Immature natural killer cell (primary cell): ENCODE measurements around the gene RNFT2. TPM values are rescaled to one million over a fixed set of nuclear protein-coding genes. Genes with fewer than 3 reads are reported as not detected.
"Not testable (repeated sequence)": the region's sequence is repeated elsewhere in the genome, so short reads cannot be mapped to it uniquely, and the experiment has no call there.

ENCODE experiments used
- DNase-seq, 3 donors: peaks; one replicate each; pipeline ENCODE4 v3.0.0; 2022; ENCODE audit warnings: mixed read lengths in 1 of 3
- H3K27ac Mint-ChIP-seq, 6 donors: one replicate each; pipeline ENCODE4 v1.8.0; 2020; ENCODE audit warnings: mixed read lengths in 6 of 6, mild to moderate bottlenecking in 5 of 6, inconsistent platforms in 4 of 6, moderate library complexity in 3 of 6
- H3K27me3 Mint-ChIP-seq, 3 donors: one replicate each; pipeline ENCODE4 v1.8.0; 2020 to 2021; ENCODE audit warnings: low read depth in 3 of 3, mild to moderate bottlenecking in 3 of 3, mixed read lengths in 3 of 3, moderate library complexity in 3 of 3, inconsistent platforms in 1 of 3
- H3K36me3 Mint-ChIP-seq, 3 donors: one replicate each; pipeline ENCODE4 v1.8.0; 2020; ENCODE audit warnings: mixed read lengths in 3 of 3, inconsistent platforms in 2 of 3, mild to moderate bottlenecking in 2 of 3
- H3K4me1 Mint-ChIP-seq, 2 donors: one replicate each; pipeline ENCODE4 v1.8.0; 2020; ENCODE audit warnings: inconsistent platforms in 2 of 2, mild to moderate bottlenecking in 2 of 2, mixed read lengths in 2 of 2, moderate library complexity in 1 of 2
- H3K4me3 Mint-ChIP-seq, 5 donors: one replicate each; pipeline ENCODE4 v1.8.0; 2020; ENCODE audit warnings: mild to moderate bottlenecking in 5 of 5, mixed read lengths in 5 of 5, inconsistent platforms in 3 of 5, moderate library complexity in 3 of 5
- H3K9me3 Mint-ChIP-seq, 6 donors: one replicate each; pipeline ENCODE4 v1.8.0; 2020; ENCODE audit warnings: mild to moderate bottlenecking in 6 of 6, mixed read lengths in 6 of 6, inconsistent platforms in 4 of 6, moderate library complexity in 3 of 6
- polyA plus RNA-seq, 3 donors: library from polyadenylated mRNA; unstranded; fragments of 300-500 nt; fragmentation: Illumina TruSeq; gene quantifications; one replicate each; pipeline ENCODE4 v1.2.3, GENCODE V29; 2021

Gene RNFT2
- polyA plus RNA-seq, 3 donors from 2014 or later: 1.3 to 1.4 TPM; not detected in 1

DNA sequence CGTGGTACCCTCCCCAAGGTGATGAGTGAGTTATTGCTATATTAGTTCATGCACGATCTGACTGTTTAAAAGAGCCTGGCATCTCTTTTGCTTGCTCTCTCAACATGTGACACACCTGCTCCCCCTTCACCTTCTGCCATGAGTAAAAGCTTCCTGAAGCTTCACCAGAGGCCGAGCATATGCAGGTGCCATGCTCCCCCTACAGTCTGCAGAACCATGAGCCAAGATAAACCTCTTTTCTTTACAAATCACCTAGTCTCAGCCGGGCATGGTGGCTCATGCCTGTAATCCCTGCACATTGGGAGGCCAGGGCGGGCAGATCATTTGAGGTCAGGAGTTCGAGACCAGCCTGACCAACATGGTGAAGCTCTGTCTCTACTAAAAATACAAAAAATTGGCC lies 61.8 kb downstream of the RNFT2 start:
- Mint-ChIP-seq H3K4me3 (no peak overlapping the region), H3K4me1 (no peaks in the 10 kb centered on the region), H3K36me3 (no peaks in the 10 kb centered on the region), H3K27me3 (no peaks in the 10 kb centered on the region), H3K27ac (no peak overlapping the region), H3K9me3 (peaks cover 0 to 4% (median 0%) of the 10 kb centered on the region in 6 donors)
- DNase-seq: no peak

DNA sequence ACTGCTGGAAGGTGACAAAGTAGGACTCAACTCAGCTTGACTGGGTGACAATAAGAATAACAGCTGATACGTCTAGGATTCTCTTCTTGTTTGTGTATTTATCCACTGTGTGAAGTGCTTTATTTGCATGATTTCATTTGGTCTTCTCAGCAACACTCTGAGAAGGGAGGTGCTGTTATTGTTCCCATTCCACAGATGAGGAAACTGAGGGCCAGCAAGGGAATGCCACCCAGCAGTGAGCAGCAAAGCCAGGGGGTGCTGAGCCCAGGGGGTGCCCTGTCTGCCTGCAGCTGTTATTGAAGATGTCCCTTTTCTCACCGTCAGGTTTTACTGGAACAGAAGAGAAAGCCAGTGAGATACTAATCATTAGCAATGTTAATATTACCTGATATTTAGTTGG lies 62.8 kb downstream of the RNFT2 start:
- peaks cover 0 to 4% (median 0%) of the 10 kb centered on the region in 6 donors for H3K9me3 Mint-ChIP-seq

DNA sequence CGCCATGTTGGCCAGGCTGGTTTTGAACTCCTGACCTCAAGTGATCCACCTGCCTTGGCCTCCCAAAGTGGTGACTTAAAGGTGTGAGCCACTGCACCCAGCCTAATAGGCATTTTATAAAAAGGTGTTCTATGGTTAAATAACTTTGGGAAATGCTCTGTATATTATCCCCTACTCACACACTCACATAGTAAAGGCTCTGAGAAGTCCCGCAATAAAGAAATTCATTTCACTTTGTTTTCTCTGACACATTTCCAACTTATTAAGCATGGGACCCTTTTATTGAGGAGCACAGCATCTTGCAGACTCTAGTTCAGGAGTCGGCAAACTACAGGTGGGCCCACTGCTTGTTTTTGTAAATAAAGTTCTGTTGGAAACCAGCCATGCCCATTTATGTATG lies 63.9 kb downstream of the RNFT2 start:
- Mint-ChIP-seq H3K36me3 (no peaks in the 10 kb centered on the region), H3K9me3 (peaks cover 0 to 4% (median 0%) of the 10 kb centered on the region in 6 donors), H3K27me3 (no peaks in the 10 kb centered on the region), H3K4me3 (no peak overlapping the region), H3K4me1 (no peaks in the 10 kb centered on the region), H3K27ac (no peak overlapping the region)
- no peak for DNase-seq

More for the DNA sequence above, 62.8 kb downstream of the RNFT2 start:
- Mint-ChIP-seq H3K36me3 (no peaks in the 10 kb centered on the region), H3K27ac (no peak overlapping the region), H3K4me3 (no peak overlapping the region), H3K27me3 (no peaks in the 10 kb centered on the region), H3K4me1 (no peaks in the 10 kb centered on the region)
- DNase-seq: no peak

DNA sequence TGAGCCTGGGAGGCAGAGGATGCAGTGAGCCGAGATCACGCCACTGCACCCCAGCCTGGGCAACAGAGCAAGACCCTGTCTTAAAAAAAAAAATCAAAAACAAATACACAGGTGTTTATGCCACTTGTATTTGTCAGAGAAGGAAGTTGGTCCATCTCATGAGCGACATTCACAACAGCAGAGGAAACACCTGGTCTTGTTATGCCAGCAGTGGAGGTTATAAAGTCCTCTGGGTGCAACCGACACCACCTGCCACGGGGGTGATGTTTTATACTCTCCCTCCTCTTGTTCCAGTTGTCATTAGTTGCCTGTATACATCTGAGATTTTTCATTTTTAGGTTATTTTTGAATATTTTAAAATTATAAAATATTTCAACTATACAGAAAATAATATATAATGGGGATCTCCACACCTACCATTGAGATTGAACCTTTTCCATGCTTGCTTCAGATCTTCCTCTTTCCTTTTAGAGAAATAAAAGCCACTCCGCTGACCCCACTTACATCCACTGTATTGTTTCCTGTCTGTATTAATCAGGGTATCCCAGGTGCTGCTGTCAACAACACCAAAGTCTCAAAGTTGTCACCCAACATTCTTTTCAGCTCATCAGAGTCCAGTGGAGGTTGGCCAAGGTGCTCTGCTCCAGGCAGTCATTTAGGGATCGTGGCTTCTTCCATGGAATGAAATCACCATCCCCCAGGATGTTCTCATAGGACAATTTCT lies 65.1 kb downstream of the RNFT2 start:
- H3K4me1 Mint-ChIP-seq: no peaks in the 10 kb centered on the region
- no peaks in the 10 kb centered on the region for H3K36me3 Mint-ChIP-seq
- H3K27ac Mint-ChIP-seq: no peak overlapping the region
- DNase-seq: no peak
- no peak overlapping the region for H3K4me3 Mint-ChIP-seq
- peaks cover 0 to 4% (median 0%) of the 10 kb centered on the region in 6 donors for H3K9me3 Mint-ChIP-seq
- H3K27me3 Mint-ChIP-seq: peaks cover 0 to 2% (median under 1%) of the 10 kb centered on the region in 3 donors

DNA sequence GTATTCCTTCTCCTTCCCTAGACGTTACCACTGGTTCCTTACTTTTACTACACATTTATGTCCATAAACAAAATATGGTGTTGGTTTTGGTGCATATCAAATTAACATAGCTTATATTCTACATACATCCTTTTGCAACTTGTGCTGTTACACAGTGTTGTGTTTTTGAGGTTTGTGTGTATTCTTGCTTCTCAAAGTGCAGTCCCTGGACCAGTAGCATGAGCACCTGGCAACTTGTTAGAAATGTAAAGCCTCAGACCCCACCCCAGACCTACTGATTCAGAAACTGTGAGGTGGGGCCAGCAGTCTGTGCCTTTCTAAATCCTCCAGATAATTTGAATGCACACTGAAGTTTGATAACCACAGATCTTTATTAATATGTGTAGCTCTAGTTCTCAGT lies 65.9 kb downstream of the RNFT2 start:
- H3K36me3 Mint-ChIP-seq: no peaks in the 10 kb centered on the region
- H3K9me3 Mint-ChIP-seq: no peaks in the 10 kb centered on the region
- no peaks in the 10 kb centered on the region for H3K4me1 Mint-ChIP-seq
- no peak overlapping the region for H3K27ac Mint-ChIP-seq
- peaks cover 0 to 3% (median 2%) of the 10 kb centered on the region in 3 donors for H3K27me3 Mint-ChIP-seq
- DNase-seq: no peak
- H3K4me3 Mint-ChIP-seq: no peak overlapping the region

DNA sequence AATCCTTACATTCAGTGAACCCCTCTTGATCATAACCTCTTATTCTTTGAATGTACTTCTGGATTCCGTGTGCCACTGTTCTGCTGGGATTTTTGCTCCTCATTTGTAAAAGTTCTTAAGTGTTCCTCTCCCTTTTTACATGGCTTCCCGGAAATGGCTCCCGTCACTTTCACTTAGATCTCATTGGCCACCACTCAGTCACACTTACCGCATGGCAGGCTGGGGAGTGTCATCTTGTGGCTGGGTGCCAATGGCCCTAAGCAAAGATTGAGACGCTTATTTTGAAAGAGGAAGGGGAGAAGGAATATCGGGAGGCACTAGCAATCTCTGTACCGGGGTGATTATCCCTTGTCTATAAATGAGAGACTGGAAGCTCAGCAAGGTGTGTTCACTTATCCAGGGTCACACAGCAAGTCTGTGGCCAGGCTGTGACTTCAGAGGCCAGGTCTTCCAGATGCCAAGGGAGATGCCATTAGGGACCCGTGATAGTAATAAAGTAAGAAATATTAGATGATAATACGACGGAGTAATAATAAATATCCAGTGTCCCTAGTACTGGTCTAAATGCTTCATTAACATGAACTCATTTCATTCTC lies 68.8 kb downstream of the RNFT2 start:
- no peaks in the 10 kb centered on the region for H3K36me3 Mint-ChIP-seq
- H3K4me1 Mint-ChIP-seq: no peaks in the 10 kb centered on the region
- peaks cover 2 to 6% (median 2%) of the 10 kb centered on the region in 3 donors for H3K27me3 Mint-ChIP-seq
- no peak overlapping the region for H3K4me3 Mint-ChIP-seq
- H3K27ac Mint-ChIP-seq: no peak overlapping the region
- H3K9me3 Mint-ChIP-seq: no peaks in the 10 kb centered on the region
- no peak for DNase-seq

DNA sequence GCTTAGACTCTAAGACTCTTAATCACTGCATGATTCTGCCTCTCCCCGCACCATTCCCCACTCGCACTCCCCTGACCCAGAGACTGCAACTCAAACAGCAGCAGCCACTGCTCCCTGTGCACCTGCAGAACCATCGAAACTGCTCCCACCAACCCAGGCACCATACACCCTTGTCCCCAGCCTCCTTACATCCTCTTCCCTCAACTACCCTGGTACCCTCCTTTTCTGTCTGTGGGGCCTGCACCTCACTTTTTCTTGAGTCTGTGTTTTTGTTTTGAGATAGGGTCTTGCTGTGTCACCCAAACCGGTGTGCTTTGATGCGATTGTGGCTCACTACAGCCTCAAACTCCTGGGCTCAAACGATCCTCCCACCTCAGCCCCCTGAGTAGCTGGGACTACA lies 69.4 kb downstream of the RNFT2 start:
- Mint-ChIP-seq H3K27me3 (peaks cover 2 to 8% (median 2%) of the 10 kb centered on the region in 3 donors), H3K4me3 (no peak overlapping the region), H3K4me1 (no peaks in the 10 kb centered on the region), H3K9me3 (no peaks in the 10 kb centered on the region), H3K27ac (no peak overlapping the region), H3K36me3 (no peaks in the 10 kb centered on the region)
- no peak for DNase-seq

DNA sequence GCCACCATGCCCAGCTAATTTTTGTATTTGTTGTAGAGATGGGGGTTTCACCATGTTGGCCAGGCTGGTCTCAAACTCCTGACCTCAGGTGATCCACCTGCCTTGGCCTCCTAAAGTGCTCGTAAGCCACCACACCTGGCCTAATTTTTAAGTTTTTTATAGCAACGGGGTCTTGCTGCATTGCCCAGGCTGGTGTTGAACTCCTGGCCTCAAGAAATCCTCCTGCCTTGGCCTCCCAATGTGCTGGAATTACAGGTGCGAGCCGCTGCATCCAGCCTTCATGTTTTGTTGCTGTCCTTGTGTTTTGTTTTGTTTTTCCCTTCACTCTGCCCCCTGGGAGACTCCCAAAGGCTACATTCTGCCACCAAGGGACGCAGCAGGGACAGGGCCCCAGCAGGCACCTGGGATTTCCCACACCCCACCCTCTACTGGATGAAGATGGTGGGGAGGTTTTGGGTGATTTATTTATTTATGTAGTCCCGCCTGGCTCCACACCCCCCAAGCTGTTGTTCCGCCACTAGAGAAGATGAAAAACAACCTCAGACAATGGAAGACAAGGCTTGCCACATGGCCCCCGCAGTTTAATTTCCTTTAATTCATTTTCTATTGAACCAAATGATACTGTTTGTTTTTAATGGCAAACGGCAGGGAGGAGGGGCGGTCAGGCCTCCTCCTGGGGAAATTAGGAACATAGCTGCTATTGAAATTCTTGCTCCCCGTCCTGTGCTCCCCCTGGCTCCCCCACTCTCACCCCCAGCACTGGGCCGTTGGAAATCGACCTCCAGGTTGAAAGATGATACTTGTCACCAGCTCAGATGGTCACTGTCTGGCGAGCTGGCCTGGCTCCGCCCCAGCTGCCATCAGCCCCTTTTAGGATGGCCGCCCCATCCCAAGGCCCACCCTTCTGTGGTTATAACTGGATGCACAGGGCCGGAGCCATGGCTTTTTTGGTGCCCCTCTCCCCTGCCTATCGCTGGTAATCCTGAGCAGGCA lies 70.3 kb downstream of the RNFT2 start:
- no peaks in the 10 kb centered on the region for H3K9me3 Mint-ChIP-seq
- H3K27ac Mint-ChIP-seq: no peak overlapping the region
- no peaks in the 10 kb centered on the region for H3K4me1 Mint-ChIP-seq
- DNase-seq: no peak
- H3K36me3 Mint-ChIP-seq: no peaks in the 10 kb centered on the region
- peaks cover 2 to 8% (median 2%) of the 10 kb centered on the region in 3 donors for H3K27me3 Mint-ChIP-seq
- no peak overlapping the region for H3K4me3 Mint-ChIP-seq

DNA sequence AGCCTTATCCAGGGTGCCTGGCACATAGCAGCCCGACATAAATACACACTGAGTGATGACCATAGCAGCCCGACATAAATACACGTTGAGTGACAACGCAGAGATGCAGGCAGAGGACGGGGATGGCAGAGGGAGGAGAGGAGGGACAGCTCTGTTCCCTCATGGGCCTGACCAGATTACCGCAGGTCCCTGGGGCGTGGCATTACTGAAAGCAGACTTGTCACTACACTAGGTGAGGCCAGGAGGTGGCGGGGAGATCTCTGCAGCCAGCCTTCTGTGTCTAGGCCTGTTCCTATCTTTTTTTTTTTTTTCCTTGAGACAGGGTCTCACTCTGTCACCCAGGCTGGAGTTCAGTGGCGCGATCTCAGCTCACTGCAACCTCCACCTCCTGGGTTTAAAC lies 74.1 kb downstream of the RNFT2 start:
- peaks cover 2 to 8% (median 2%) of the 10 kb centered on the region in 3 donors for H3K27me3 Mint-ChIP-seq
- no peaks in the 10 kb centered on the region for H3K4me1 Mint-ChIP-seq
- no peak overlapping the region for H3K27ac Mint-ChIP-seq
- no peak overlapping the region for H3K4me3 Mint-ChIP-seq
- no peaks in the 10 kb centered on the region for H3K36me3 Mint-ChIP-seq
- no peak for DNase-seq
- no peaks in the 10 kb centered on the region for H3K9me3 Mint-ChIP-seq

DNA sequence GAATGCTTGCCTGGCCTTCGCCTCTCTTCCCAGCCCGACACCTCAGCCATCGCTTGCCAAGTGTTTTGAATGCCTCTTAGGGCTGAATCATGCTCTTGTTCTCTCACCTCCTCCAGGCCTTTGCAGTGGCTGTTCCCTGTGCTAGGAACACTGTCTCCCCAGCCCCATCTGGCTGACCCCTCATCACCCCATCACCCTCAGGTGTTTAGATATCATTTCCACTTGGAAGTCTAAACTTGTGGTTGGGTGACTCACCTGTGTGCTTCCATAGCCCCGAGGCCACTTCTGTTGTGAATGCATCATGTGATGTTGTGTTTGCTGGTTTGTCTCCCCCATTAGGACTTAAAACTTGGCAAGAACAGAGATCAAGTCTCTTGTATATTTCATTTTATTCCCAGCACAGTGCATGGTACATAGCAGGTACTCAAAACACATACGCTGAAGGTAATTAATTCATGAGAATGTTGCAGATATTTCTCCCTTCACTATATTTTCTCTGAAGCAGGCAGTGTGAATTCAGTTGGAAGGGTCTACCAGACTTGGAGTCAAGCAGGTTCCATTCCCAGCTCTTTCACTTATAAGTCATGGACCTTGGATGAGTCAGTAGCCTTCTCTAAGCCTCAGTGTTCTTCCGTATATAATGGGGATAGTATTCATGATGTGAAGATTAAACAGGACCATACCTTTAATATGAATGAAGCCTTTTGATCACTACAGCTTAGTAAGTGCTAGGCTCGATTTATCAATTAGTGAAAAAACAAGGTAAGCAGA lies 75.3 kb downstream of the RNFT2 start:
- H3K9me3 Mint-ChIP-seq: no peaks in the 10 kb centered on the region
- H3K27me3 Mint-ChIP-seq: peaks cover 0 to 8% (median 5%) of the 10 kb centered on the region in 3 donors
- H3K27ac Mint-ChIP-seq: no peak overlapping the region
- no peaks in the 10 kb centered on the region for H3K36me3 Mint-ChIP-seq
- no peak overlapping the region for H3K4me3 Mint-ChIP-seq
- no peak for DNase-seq
- H3K4me1 Mint-ChIP-seq: peaks cover 5 to 10% of the 10 kb centered on the region in 2 donors

DNA sequence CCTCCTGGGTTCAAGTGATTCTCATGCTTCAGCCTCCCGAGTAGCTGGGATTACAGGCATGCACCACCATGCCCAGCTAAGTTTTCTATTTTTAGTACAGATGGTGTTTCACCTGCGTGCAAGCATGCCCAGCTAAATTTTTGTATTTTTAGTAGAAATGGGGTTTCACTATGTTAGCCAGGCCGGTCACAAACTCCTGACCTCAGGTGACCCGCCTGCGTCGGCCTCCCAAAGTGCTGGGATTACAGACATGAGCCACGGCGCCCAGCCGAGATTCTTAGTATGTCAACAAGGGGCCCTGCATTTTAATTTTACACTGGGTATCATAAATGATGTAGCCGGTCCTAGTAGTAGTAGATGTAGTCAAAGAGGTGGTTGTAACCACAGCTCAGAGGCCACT lies 76.7 kb downstream of the RNFT2 start:
- H3K9me3 Mint-ChIP-seq, DNase-seq, H3K4me3 Mint-ChIP-seq, H3K27ac Mint-ChIP-seq, H3K36me3 Mint-ChIP-seq: not testable (repeated sequence)
- Mint-ChIP-seq H3K4me1 (peaks cover 13 to 20% of the 10 kb centered on the region in 2 donors), H3K27me3 (peaks cover 10 to 14% (median 13%) of the 10 kb centered on the region in 3 donors)

DNA sequence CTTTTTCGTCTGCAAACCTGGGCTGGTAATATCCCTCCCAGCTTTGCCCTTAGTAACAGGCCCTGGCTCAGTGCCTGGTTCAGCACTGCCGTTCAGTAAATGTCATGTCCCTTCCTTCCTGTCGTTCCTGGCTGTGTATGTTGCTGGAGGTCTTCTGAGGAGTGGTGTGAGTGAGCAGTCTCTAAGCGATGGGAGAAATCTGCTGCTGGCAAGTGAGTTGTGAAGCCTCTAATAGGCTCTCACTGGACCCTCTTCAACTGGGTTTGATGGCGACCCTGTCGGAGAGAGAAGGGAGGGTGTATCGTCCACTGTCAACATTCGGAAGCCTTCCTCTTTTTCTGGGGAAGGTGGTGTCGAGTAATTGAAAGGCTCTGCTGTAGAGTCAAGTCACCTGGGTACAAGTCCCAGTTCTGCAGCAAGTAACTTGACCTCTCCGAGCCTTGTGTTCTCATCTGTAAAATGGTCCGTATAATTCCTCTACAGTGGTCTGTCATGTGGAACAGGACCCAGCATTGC lies 80.3 kb downstream of the RNFT2 start:
- Mint-ChIP-seq H3K4me3 (peak overlapping the region; percentile 89 to 98 (median 94)), H3K27ac (peak overlapping the region; percentile 86 to 98 (median 95)), H3K4me1 (peaks cover 16 to 29% of the 10 kb centered on the region in 2 donors), H3K36me3 (no peaks in the 10 kb centered on the region), H3K27me3 (peaks cover 13 to 16% (median 15%) of the 10 kb centered on the region in 3 donors), H3K9me3 (peaks cover 0 to 2% (median 0%) of the 10 kb centered on the region in 6 donors)
- peak in 1 of 3 donors; percentile 5 for DNase-seq
